AG08395 (cell line): Measurements from ENCODE around the gene GNB1L.
"Not testable (repeated sequence)": the region's sequence is repeated elsewhere in the genome, so short reads cannot be mapped to it uniquely, and the experiment has no call there.

Experiments
- DNase-seq: peaks from one replicate; pipeline ENCODE4 v3.0.0; 2012; ENCODE audit warnings: mixed read lengths, low spot score

Gene GNB1L

GRCh38 chr22:19843107-19843856 lies 11.4 kb downstream of the GNB1L start:
- DNase-seq, result no peak

DNA sequence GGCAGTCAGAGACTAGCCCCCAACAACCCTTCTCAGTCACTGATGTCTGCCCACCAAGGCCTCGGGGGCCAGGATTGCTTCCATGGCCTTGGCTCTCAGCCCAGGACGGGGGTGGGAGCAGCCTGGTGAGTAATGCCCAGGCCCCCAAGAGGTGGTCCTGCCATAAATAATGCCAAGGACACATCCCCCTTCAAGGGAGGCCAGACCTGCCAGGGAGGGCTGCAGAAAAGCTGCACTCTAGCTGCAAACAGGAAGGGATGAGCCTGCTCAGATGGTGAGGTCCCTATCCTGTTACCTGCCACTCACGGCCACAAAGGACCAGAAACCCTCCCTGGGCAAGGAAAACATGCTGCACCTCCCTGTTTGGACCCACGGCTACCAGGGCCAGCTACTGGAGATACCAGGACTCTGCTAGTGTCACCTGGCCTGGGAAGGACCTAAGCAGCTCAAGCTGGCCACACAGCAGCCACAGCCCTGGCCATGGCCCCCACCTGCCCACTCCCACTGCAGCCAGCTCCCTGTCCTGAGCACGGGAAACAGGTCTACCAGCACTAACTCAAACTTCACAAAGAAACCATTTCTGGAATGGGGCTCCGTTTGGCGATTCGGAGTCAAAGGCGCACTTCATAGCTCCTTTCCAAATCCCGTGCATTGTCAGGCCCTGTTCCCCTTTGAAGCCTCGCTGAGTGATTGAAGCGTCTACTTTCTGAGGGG lies 12.1 kb downstream of the GNB1L start:
- DNase-seq, result no peak

- DNase-seq, result no peak
Measured at GRCh38 chr22:19841641-19842392, 12.9 kb downstream of the GNB1L start.

DNA sequence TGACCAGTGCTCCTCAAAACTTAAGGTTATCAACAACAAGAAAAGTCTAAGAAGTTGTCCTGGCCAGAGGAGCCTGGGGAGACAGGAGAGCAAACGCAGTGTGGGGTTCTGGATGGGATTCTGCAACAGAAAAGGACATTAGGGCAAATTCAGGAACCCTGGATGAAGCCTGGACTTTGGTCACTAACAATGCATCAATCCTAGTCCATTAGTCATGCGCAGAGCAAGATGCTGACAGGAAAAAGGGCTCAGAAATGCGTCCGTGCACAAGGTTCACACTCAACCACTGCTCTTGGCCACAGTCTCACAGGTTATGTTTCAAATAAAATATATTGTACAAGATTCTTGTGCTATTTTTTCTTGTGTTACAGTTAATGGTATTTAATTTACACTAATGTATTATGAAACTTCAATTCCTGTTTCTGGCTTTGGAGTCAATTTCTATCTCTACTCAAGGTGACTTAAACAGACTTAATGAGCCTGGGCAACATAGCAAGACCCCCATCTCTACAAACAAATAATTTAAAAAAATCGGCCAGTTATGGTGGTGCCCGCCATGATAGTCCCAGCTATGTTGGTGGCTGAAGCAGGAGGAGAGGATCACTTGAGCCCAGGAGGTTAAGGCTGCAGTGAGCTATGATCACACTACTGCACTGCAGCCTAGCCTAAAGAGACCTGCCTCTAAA lies 13.6 kb downstream of the GNB1L start:
- DNase-seq, result no peak

GRCh38 chr22:19840059-19840458 lies 14.6 kb downstream of the GNB1L start:
- DNase-seq, result no peak

DNA sequence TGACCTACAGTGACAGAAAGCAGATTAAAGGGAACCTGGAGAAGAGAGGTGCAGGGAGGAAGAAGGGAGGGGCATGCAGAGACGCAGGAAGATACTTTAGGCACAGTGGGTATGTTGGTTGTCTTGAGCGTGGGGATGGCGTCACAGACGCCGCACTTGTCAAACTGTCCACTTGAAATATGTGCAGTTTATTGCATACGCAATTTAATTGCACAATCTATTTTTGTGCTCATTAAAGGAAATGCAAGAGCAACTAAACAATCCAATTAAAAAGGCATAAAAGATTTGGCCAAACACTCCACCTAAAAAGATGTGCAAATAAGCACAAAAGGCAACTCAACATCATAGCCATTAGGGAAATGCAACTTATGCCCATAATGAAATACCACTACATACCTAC lies 16.8 kb downstream of the GNB1L start:
- no peak for DNase-seq

DNA sequence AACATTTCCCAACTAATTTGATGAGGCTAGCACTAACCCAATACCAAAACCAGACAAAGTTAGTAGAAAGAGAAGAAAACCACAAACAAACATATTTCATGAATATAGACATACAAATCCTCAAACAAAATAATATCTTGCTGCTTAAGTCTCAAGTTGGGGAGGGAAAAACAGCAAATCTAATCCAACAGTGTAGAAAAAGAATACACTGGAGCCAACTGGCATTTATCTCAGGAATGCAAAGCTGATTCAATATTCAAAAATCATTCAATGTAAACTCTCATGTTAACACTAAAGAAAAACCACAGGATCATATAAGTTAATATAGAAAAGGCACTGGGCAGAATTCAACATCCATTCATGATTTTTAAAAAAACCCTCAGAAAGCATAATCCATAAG lies 18.2 kb downstream of the GNB1L start:
- no peak for DNase-seq

DNA sequence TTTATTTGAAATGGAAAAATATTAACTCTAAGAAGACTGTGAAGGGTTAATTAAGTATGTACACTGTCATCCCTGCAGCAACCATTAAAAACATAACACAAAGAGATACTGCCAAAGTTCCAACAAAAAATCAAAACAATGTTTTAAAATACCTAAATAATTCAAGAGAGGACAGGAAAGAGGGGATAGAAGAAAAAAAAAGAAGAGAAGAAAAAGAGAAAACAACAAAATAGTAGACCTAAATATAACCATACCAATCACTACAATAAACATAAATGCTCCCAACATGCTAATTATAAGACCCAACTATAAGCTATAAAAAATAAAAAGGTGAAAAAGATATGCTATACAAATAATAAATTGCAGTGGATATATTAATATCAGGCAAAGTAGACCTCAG lies 20.1 kb downstream of the GNB1L start:
- DNase-seq, result no peak

DNA sequence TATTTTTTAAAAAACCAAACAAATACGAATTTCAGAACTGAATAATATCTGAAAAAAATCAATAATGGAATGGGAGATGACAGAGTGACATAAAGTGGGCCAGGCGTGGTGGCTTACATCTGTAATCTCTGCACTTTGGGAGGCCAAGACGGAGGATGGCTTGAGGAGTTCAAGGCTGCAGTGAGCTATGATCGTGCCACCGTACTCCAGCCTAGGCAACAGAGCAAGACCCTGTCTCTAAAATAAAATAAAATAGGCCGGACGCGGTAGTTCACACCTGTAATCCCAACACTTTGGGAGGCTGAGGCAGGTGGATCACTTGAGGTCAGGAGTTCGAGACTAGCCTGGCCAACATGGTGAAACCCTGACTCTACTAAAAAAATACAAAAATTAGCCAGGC lies 21.3 kb downstream of the GNB1L start:
- DNase-seq, result not testable (repeated sequence)

- no peak for DNase-seq
Measured at GRCh38 chr22:19832476-19833108, 22.1 kb downstream of the GNB1L start.

- DNase-seq, result not testable (repeated sequence)
Measured at GRCh38 chr22:19831979-19832378, 22.7 kb downstream of the GNB1L start.

GRCh38 chr22:19831016-19831415 lies 23.7 kb downstream of the GNB1L start:
- DNase-seq, result no peak

DNA sequence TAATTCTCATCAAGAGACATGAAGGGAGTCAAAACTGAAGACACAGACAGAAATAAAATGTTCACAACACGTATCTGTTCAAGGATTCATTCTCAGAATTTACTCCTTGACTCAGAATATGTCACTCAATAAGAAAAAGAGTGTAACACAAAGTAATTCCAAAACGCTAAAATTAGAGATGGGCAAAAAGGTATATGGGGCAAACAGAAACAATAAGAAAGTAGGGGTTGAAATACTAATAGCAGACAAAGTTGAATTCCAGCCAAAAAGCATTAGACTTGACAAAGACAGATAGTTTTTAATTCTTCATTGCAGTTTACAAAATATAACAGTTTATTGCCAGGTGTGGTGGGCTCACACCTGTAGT lies 26.7 kb downstream of the GNB1L start:
- DNase-seq, result no peak

DNA sequence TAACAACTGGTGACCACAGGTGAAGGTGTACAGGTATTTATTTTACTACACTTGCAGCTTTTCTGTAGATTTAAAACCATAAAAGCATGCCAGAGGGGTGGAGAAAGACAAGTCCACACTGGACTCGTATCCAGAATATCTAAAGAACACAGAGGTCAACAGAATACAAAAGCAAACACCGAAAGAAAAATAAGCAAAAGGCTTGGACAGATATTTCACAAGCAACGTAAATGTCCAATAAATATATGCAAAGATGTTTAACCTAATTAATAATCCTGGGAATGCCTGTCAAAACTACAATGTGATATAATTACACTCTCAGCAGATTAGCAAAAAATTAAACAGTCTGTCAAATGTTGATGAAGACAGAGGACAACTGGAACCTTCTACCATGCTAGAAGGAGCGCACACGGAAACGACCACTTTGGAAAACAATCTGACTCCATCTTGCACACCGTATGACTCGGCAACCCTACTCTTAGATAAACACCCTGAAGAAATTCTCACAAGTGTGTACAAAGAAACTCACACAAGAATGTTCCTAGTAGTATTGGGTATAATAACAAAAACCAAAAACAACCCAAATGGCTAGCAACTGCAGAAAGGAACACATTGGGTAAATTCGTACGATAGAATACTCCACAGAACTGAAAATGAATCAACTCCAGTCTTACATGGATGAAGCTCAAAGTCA lies 27.2 kb downstream of the GNB1L start:
- DNase-seq, result no peak

DNA sequence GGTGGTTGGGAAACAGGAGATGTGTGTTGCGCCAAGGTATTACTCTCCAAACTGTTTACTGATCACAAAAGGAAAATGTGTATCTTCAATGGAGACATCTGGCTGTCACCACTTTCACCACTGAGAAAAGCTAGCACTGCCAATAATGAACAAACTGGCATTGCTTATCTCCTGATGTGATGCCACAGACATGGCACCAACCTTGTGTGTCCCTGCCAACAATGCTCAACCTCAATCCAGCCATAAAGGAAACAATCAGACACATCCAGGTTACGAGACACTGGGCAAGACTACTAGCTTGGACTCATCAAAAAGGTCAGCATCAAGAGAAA lies 28.1 kb downstream of the GNB1L start:
- no peak for DNase-seq

- no peak for DNase-seq
Measured at GRCh38 chr22:19825904-19826618, 28.6 kb downstream of the GNB1L start.

GRCh38 chr22:19824926-19825339 lies 29.7 kb downstream of the GNB1L start:
- no peak for DNase-seq

GRCh38 chr22:19824212-19824925 lies 30.3 kb downstream of the GNB1L start:
- DNase-seq, result no peak

GRCh38 chr22:19823902-19824211 lies 30.8 kb downstream of the GNB1L start:
- no peak for DNase-seq

DNA sequence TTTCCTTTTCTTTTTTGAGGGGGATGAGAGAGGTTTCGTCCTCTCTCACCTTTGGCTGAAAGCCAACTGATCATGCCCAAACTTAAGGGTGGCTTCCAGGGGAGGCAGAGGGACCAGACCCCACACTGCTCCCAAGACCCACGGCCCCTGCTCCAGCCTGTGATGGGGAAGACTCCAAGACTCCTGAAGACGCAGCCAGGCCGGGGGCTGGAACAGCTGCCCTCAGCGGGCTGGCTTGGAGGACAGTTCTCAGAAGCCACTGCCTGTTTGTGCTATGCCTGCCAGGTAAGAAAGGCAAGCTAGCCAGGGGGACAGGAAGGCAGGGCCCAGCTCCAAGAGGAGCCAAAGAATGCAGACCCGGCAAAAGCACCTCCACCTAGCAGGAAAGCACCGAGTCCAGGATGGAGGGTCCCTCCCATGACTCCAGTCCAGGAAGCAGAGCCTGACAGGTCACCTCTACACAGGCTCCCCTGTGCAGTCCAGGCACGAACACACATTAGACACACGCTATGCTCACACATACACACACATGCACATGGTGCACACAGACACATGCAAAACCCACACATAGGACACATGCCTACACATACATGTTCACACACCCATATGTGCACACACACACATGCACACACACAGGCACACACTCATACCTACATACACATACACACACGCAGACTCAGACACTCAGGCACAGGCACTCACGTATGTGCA lies 31.3 kb downstream of the GNB1L start:
- DNase-seq, result no peak
